ENCODE measurements around the gene PRAMEF1. TPM values are rescaled to one million over a fixed set of nuclear protein-coding genes. Genes with fewer than 3 reads are reported as not detected.
"Not testable (repeated sequence)": the region's sequence is repeated elsewhere in the genome, so short reads cannot be mapped to it uniquely, and the experiment has no call there.

The PRAMEF1 gene
- total RNA-seq, 1 donor from 2014 or later = not detected

DNA sequence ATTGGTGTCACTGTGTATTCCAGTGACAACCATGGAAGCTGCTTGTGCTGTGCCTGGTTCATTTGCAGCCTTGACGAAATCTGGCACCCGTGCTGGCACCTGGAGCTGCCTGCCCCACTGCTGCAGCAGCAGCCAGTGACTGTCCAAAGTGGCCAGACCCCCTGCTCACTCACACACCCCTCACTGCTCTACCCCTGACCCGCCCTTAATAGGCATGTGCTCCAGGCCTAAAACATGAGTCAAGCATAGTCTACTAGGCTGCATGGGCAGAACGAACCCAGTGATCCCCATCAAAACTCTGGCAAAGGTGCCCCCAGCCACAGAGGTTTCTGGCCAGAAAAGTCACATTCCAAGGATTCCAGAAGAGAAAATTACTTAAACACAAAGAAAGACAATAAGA is 7.7 kb downstream of the PRAMEF1 start:
- Mint-ChIP-seq H3K4me3 (no peak overlapping the region), H3K36me3 (no peaks in the 10 kb centered on the region), H3K9me3 (peaks cover 19% of the 10 kb centered on the region), H3K4me1 (peaks cover 2% of the 10 kb centered on the region), H3K27ac (no peak overlapping the region), H3K27me3 (ENCODE audit: low read depth) (no peaks in the 10 kb centered on the region)
- TF ChIP-seq, protein P1, sequence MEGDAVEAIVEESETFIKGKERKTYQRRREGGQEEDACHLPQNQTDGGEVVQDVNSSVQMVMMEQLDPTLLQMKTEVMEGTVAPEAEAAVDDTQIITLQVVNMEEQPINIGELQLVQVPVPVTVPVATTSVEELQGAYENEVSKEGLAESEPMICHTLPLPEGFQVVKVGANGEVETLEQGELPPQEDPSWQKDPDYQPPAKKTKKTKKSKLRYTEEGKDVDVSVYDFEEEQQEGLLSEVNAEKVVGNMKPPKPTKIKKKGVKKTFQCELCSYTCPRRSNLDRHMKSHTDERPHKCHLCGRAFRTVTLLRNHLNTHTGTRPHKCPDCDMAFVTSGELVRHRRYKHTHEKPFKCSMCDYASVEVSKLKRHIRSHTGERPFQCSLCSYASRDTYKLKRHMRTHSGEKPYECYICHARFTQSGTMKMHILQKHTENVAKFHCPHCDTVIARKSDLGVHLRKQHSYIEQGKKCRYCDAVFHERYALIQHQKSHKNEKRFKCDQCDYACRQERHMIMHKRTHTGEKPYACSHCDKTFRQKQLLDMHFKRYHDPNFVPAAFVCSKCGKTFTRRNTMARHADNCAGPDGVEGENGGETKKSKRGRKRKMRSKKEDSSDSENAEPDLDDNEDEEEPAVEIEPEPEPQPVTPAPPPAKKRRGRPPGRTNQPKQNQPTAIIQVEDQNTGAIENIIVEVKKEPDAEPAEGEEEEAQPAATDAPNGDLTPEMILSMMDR (IDR thresholded peaks at IDR 0.05; ENCODE audit: unreplicated experiment) = no peak
- no peak for DNase-seq (ENCODE audit: low spot score in 2 of 2, unreplicated experiment in 2 of 2)

GRCh38 chr1:12799730-12800129 is 8.5 kb downstream of the PRAMEF1 start:
- DNase-seq (ENCODE audit: low spot score in 2 of 2, unreplicated experiment in 2 of 2) = no peak
- Mint-ChIP-seq H3K27ac (no peak overlapping the region), H3K4me3 (no peak overlapping the region), H3K36me3 (no peaks in the 10 kb centered on the region), H3K27me3 (ENCODE audit: low read depth) (no peaks in the 10 kb centered on the region), H3K9me3 (peaks cover 26% of the 10 kb centered on the region), H3K4me1 (peaks cover 2% of the 10 kb centered on the region)
- TF ChIP-seq, protein P1 (IDR thresholded peaks at IDR 0.05; ENCODE audit: unreplicated experiment) = no peak

- Mint-ChIP-seq H3K4me3 (no peak overlapping the region), H3K4me1 (no peaks in the 10 kb centered on the region), H3K36me3 (no peaks in the 10 kb centered on the region), H3K27me3 (ENCODE audit: low read depth) (no peaks in the 10 kb centered on the region), H3K27ac (no peak overlapping the region), H3K9me3 (peaks cover 41% of the 10 kb centered on the region)
- TF ChIP-seq, protein P1 (IDR thresholded peaks at IDR 0.05; ENCODE audit: unreplicated experiment) = no peak
- DNase-seq (ENCODE audit: low spot score in 2 of 2, unreplicated experiment in 2 of 2) = no peak
These were observed 18.7 kb downstream of the PRAMEF1 start for GRCh38 chr1:12809933-12810332.

DNA sequence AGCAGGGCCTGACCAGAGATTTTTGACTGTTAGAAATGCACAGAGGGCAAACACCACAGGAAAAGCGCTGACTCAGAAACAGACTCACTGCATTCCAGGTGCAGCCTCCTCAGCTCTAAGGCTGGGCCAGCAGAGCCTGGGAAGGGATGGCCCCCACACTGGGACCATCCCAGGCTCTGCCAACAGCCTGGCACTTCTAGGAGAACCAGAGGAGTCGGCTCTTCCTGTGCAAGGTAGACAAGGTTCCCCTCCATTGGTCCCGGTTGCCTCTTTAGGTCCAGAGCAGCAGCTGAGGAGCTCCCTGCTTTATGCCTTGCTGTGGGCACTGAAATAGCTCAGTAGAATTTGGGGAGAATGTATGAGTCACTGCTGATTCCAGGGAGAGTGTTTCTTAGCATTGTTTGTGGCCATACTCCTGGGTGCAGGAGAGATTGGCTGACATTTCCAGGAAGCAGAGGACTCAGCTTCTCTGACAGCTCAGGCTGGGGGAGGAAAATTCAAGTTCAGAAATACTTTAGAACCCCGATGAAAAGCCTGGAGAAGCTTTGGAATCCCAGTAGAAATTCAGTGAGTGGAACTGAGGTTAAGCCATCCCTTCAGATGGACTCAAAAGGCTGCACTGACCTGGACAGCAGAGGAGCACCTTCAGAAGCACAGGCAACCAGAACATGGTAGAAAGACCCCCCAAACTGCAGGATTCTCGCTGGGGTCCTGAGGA is 19.7 kb downstream of the PRAMEF1 start:
- Mint-ChIP-seq H3K4me1 (no peaks in the 10 kb centered on the region), H3K27ac (no peak overlapping the region), H3K27me3 (ENCODE audit: low read depth) (no peaks in the 10 kb centered on the region), H3K9me3 (peaks cover 40% of the 10 kb centered on the region), H3K36me3 (no peaks in the 10 kb centered on the region), H3K4me3 (no peak overlapping the region)
- no peak for DNase-seq (ENCODE audit: low spot score in 2 of 2, unreplicated experiment in 2 of 2)
- TF ChIP-seq, protein P1 (IDR thresholded peaks at IDR 0.05; ENCODE audit: unreplicated experiment) = no peak

- TF ChIP-seq, protein P1 (IDR thresholded peaks at IDR 0.05; ENCODE audit: unreplicated experiment) = no peak
- no peaks in the 10 kb centered on the region for H3K27me3 Mint-ChIP-seq (ENCODE audit: low read depth)
- no peak overlapping the region for H3K27ac Mint-ChIP-seq
- no peak for DNase-seq (ENCODE audit: low spot score in 2 of 2, unreplicated experiment in 2 of 2)
- no peak overlapping the region for H3K4me3 Mint-ChIP-seq
- H3K9me3 Mint-ChIP-seq = peaks cover 34% of the 10 kb centered on the region
- H3K4me1 Mint-ChIP-seq = no peaks in the 10 kb centered on the region
- H3K36me3 Mint-ChIP-seq = no peaks in the 10 kb centered on the region
These were observed 20.2 kb downstream of the PRAMEF1 start for GRCh38 chr1:12811409-12811784.

GRCh38 chr1:12819061-12819460 is 27.9 kb downstream of the PRAMEF1 start:
- DNase-seq (ENCODE audit: low spot score in 2 of 2, unreplicated experiment in 2 of 2); H3K4me1 Mint-ChIP-seq; H3K36me3 Mint-ChIP-seq; H3K27me3 Mint-ChIP-seq (ENCODE audit: low read depth); H3K4me3 Mint-ChIP-seq; H3K27ac Mint-ChIP-seq: not testable (repeated sequence)
- H3K9me3 Mint-ChIP-seq = peaks cover 34% of the 10 kb centered on the region

DNA sequence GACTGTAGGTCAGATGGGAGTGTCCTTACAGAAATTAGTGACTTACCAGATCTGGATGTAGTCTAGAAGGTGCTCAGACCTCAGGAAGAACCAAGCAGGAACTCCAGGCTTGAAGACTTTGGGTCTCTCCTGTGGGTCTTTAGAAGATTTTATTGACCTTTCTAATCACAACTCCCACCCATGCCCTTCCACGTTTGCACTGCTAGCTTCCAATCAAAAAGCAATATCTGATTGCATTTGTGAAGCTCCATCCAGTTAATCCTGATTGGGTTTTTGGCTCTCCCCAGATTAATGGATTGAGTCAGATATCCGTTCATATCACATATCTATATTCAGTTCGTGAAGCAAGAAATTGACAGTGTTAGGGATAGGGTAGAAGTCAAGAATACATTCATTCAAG is 40.1 kb downstream of the PRAMEF1 start, which contains the start of gene PRAMEF11:
PRAMEF11 (minus strand) TSS at position 101 of the 400 bp plus-strand sequence. CDS start 2,621 bp downstream, outside the sequence.
- H3K4me1 Mint-ChIP-seq; H3K36me3 Mint-ChIP-seq; H3K27ac Mint-ChIP-seq; DNase-seq (ENCODE audit: low spot score in 2 of 2, unreplicated experiment in 2 of 2); H3K4me3 Mint-ChIP-seq; H3K27me3 Mint-ChIP-seq (ENCODE audit: low read depth): not testable (repeated sequence)
- H3K9me3 Mint-ChIP-seq = peaks cover 29% of the 10 kb centered on the region

- peaks cover 30% of the 10 kb centered on the region for H3K9me3 Mint-ChIP-seq
- H3K27ac Mint-ChIP-seq, H3K4me3 Mint-ChIP-seq: not testable (repeated sequence)
These were observed 42.1 kb downstream of the PRAMEF1 start for GRCh38 chr1:12833251-12833650.

More at GRCh38 chr1:12833251-12833650, 42.1 kb downstream of the PRAMEF1 start:
- not testable (repeated sequence) for H3K27me3 Mint-ChIP-seq (ENCODE audit: low read depth); H3K36me3 Mint-ChIP-seq; DNase-seq (ENCODE audit: low spot score in 2 of 2, unreplicated experiment in 2 of 2); H3K4me1 Mint-ChIP-seq

Measured in mesothelial cell of epicardium (in vitro differentiated cells).